ENCODE measurements around the gene SLC35G3.
"Not testable (repeated sequence)": the region's sequence is repeated elsewhere in the genome, so short reads cannot be mapped to it uniquely, and the experiment has no call there.

The SLC35G3 gene

GRCh38 chr17:35194001-35194400 lies at the start of gene SLC35G3:
SLC35G3 (minus strand) TSS chr17:35194393; CDS start chr17:35194307, 86 bp downstream.
- not testable (repeated sequence) for DNase-seq

DNA sequence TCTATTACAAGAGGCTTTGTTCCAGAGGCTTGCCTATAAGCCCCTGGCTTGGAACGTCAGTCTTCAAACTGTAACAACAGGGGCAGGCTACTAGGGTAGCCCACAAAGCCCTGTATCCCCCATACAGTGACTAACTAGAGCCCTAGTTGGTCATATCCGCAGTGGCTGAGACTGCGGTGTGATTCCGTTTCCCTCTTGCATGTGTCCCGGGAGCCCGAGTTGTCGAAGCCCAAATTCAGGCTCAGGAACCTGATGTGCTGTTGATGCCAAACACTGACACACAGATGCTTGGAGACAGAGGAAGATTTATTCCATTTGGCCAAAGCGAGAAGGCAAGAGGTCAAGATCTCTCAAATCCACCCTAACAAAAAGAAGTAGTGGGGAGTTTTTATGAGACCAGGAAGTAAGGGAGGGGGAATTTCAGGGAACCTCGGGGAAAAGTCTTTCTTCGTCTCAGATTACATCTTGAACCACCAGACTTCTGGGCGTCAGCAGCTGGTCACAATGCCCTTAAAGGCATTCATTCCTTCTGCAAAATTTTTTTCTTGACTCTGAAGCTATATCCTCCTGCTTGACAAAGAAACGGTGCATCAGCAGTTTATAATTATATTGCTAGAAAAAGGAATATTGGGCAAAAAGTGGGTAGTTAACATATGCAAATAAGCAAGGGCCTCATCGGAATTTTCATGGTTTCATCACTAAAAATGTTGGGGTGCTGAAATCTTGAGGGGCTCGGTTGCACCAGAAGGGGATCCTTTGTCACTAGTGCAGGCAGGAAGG lies 49.6 kb upstream of the SLC35G3 start:
- peak; percentile 54 for DNase-seq

GRCh38 chr17:35242805-35243560 lies 48.8 kb upstream of the SLC35G3 start, which contains the start of gene SLFN5:
SLFN5 (plus strand) TSS chr17:35243072; CDS start chr17:35258691, 15,619 bp downstream.
- peak; percentile 93 for DNase-seq

- peak; percentile 80 for DNase-seq
Observed at GRCh38 chr17:35242158-35242804, 48.1 kb upstream of the SLC35G3 start.

DNA sequence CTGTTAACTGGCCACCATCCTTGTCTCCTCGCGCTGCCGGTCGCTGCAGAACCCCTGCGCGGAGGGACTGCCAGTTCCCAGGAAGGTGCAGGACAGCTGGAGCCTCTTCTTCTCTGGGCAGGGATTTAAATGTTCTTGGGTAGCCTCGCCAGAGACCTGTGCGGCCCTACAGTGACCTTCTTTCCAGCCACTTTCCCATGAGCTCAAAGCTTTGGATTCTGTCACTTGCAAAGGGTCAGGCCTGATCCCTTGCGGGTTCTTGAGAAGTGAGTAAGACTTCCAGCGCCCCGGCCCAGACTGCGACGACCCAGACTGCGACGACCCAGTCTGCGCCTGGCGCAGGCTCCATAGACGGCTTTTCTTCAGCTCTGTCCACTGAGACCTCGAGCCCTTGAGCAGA lies 47.3 kb upstream of the SLC35G3 start:
- peak; percentile 53 for DNase-seq

GRCh38 chr17:35240861-35241260 lies 46.7 kb upstream of the SLC35G3 start:
- no peak for DNase-seq

- no peak for DNase-seq
Observed at GRCh38 chr17:35239823-35240222, 45.6 kb upstream of the SLC35G3 start.

DNA sequence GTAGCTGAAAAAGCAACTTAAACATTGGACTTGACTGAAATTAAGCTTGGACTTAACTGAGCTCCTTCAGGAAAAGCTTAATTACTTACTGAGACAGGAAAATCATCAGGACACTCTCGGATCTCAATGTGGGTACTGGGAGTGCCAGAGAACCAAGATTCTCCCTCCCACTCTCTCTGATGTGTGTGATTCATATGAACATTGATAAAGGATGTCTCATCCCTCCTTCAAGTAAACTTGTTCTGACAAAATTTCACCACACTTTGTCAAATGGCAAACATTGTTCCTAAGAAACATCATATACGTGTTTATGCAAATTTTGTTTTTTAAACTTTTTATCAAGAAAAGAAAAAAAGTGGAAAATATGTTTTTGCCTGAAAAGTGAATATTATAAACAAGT lies 44.6 kb upstream of the SLC35G3 start:
- no peak for DNase-seq

DNA sequence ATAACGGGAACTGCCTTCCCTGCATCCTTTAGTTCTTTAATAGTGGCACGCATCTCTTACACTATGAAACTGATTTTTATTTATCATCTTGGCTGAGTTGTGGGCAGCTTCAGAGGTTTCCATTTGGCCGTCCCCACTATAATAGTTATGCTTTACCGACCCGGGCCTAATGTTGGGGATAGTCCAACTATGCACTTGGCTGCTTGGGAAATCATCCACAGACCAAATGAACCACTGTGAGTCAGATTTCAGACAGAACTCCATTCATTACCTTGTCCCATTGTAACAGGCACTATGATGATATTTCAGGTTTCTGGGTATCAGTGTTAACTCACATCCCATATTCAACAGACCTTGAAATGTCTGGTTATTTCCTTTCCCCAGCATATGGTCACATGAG lies 42.6 kb upstream of the SLC35G3 start:
- no peak for DNase-seq

DNA sequence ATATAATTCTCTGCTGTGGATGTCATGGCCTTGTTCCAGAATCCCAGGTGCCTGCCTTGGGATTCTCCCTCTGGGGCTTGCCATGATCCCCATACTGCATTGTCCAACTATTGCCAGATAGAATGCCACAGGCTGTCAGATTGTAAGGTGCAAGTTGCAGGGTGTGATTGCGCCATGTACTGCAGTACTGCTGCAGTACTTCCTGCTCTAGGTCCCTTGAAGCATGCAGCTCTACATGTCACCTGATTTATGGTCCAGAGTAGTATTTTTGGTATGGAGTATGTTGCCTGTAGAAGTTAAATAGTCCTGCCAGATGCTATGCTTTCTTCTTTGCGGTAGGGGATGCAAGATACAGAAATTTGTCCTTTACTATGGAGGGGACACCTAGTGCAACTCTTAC lies 41.7 kb upstream of the SLC35G3 start:
- DNase-seq = no peak

- DNase-seq = no peak
Observed at GRCh38 chr17:35235289-35235688, 41.1 kb upstream of the SLC35G3 start.

GRCh38 chr17:35234315-35234714 lies 40.1 kb upstream of the SLC35G3 start:
- DNase-seq = not testable (repeated sequence)

DNA sequence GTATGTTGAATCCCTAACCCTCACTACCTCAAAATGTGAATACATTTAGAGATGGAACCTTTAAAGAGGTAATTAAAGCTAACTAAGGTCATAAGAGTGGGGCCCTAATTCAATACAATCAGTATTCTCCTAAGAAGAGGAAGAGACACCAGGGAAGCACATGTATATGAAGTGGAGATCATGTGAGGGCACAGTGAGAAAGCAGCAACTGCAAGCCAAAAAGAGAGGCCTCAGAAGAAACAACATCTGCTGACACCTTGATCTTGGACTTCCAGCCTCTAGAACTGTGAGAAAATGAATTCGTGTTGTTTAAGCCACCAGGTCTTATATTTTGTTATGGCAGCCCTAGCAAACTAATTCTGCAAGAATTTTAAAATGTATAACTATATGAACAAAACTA lies 35.4 kb upstream of the SLC35G3 start:
- DNase-seq = no peak

DNA sequence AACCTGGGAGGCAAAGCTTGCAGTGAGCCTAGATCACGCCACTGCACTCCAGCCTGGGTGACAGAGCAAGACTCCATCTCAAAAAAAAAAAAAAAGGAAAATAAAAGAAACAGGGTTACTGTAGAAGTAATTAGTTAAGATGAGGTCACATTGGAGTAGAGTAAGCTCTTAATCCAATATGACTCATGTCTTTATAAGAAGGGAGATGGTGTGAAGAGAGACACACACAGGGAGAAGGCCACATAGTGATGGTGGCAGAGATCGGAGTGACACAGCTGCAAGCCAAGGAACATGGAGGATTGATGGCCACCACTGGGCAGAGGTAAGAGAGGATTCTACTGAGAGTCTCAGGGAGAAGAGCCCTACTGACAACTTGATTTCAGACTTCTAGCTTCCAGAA lies 33.4 kb upstream of the SLC35G3 start:
- no peak for DNase-seq

DNA sequence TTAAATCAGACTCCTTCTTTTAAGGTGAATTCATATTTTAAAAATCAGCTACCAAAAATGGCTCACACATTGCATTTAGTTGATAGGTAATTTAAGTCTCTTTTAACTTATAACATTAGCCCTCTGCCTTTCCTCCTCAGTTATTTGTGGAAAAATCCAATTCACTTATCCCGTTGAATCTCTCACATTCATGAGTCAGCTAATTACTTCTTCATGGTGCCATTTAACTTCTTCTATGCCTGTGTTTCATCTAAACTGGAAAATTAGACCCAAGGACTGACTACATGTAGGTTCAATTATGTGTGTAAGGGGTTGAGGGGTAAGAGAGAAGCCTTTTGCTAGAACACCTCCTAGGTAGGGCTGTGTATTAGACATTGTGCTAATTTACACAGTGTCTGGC lies 30.2 kb upstream of the SLC35G3 start:
- DNase-seq = no peak

- DNase-seq = no peak
Observed at GRCh38 chr17:35222452-35222851, 28.3 kb upstream of the SLC35G3 start.

DNA sequence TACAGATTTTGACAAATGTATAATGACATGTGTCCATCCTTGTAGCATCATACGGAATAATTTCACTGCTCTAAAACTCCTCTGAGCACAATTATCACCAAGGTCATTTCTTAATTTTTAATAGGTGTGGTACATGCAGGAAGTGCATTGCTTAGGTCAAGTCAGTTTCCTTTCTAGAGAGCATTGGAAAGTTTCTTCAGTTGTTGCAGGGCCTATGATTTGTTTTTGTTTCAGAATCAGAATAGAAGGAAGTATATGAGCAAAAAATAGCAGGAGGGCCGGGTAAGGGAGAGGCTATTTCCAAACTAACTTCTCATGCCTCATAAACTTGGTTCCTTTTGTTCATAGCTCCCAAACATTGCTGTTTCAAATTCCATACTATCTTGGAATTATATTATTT lies 24.7 kb upstream of the SLC35G3 start:
- DNase-seq = no peak

DNA sequence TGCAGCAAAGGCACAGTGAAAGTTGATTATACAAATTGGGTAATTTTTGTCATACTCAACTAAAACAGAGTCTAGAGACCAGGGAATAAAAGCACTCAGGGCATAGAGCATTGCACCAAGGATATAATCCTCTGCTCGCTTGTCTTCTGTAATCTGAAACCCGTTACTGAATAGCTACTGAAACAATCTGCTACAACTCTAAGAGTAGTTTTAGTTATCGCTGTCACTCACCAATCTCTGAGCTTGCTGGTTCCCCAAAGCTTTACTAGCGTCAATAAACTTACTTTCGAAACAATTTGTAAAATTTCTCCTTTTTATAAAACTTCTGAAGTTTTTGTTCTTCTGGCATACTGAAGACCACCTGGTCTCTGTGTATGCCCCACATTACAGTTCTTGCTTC lies 22.9 kb upstream of the SLC35G3 start:
- no peak for DNase-seq

GRCh38 chr17:35214631-35215273 lies 20.6 kb upstream of the SLC35G3 start:
- peak; percentile 39 for DNase-seq

DNA sequence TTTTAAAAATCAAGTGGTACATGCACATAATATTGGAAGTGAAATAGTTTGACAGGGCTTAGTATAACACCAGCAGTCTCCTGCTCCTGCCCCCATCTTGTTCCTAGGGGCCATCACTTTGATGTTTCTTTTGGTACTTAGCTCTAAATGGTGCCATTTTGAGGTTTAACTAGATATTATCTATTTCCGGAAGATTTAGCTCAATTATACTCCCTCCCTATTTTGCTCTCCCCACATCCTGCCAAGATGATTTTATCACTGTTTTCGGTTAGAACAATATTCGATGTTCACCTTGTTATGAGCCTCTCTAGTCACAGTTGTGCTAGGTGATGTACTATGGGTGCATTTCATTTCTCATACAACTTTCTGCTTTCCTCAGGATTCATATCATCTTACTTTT lies 20.0 kb upstream of the SLC35G3 start:
- no peak for DNase-seq

DNA sequence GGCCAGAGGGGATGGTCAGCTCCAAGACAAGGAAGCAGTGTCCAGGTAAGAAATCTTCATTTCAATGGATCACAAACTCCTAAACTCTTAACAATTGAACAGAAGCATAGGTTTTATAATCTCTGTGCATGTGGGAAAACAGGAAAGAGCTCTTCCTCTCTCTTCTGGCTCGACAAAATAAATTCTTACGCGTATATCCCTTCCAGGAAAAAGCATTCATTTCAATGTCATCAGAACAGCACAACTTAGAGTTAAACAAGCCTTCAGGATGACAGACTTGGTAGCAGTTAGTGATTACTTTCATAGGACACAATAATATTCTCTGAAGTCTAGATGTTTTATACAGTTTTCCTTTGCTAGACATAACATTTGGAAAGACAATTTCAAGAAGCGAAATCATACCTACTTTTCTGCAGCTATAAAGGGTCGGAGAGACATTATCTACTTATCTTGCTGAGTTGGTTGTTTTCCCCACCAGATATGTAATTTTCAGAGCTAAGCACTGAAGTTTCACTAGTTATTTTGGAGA lies 19.3 kb upstream of the SLC35G3 start:
- DNase-seq = no peak

GRCh38 chr17:35212668-35213067 lies 18.5 kb upstream of the SLC35G3 start:
- DNase-seq = no peak

DNA sequence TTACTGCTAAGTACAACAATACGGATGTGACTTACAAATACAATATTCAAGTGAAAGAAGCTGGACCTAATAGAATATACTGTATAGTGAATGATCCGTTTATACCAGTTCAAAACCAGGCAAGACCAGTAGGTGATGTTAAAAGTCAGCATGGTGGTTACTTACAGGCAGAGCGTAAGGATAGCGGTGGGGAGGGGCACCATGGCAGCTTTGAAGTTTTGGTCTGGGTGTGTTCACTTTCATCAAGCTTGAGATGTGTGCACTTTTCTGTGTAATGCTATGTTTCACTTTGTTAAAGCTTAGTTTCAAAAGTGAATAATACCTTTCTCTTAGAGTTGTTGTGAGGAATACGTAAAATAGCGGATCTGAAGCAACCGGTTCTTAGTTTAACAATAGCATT lies 16.5 kb upstream of the SLC35G3 start:
- DNase-seq = no peak
